PC-9 (cell line): ENCODE results near the gene KRTAP1-1. TPM values are rescaled to one million over a fixed set of nuclear protein-coding genes. Genes with fewer than 3 reads are reported as not detected.

Experiments used
- BruUV-seq: library from RNA; stranded (reverse); fragments of 400-500 nt; replicated peaks from 2 replicates; lab custom pipeline; 2021; lab: Mats Ljungman, UMichigan
- CTCF ChIA-PET: fragments of 300-600 bp; sonication (Branson Sonifier 250); formaldehyde crosslinking; loops from one replicate; lab custom pipeline; 2022; ENCODE audit warnings: antibody characterized with exemption; lab: Charles Lee
- POLR2A ChIA-PET: fragments of 300-600 bp; sonication (Branson Sonifier 250); formaldehyde crosslinking; loops from one replicate; lab custom pipeline; 2022; ENCODE audit warnings: antibody characterized with exemption; ENCODE audit not compliant: unreplicated experiment; lab: Charles Lee
- DNase-seq, 2 experiments: peaks; one replicate each; pipeline versions ENCODE4 v3.0.0 to v3.0.0-alpha.2; 2015 to 2022; ENCODE audit warnings: mixed read lengths in 1 of 2
- H2AFZ ChIP-seq: fragments of 200-600 bp; sonication (generic); 2 replicates; pipeline ENCODE4 v1.8.1; 2017; ENCODE audit warnings: antibody characterized with exemption
- H3F3A ChIP-seq: fragments of 200-600 bp; sonication (generic); 2 replicates; pipeline ENCODE4 v1.8.1; 2017; ENCODE audit warnings: antibody characterized with exemption, mild to moderate bottlenecking, low read depth; ENCODE audit not compliant: insufficient read depth
- H3K27ac ChIP-seq: fragments of 200-600 bp; sonication (generic); 2 replicates; pipeline ENCODE4 v1.6.1; 2016; ENCODE audit warnings: mixed run types
- H3K27me3 ChIP-seq: fragments of 200-600 bp; sonication (generic); 2 replicates; pipeline ENCODE4 v1.6.1; 2016; ENCODE audit warnings: low read depth, mixed run types; ENCODE audit not compliant: insufficient read depth
- H3K36me3 ChIP-seq: fragments of 200-600 bp; sonication (generic); 2 replicates; pipeline ENCODE4 v1.6.1; 2016; ENCODE audit warnings: low read depth, mixed run types
- H3K4me1 ChIP-seq: fragments of 200-600 bp; sonication (generic); replicated peaks from 2 replicates; pipeline ENCODE4 v1.6.1; 2016; ENCODE audit warnings: mixed run types; ENCODE audit not compliant: insufficient read depth
- H3K4me2 ChIP-seq: fragments of 200-600 bp; sonication (generic); 2 replicates; pipeline ENCODE4 v1.6.1; 2017; ENCODE audit warnings: mixed run types
- H3K4me3 ChIP-seq: fragments of 200-600 bp; sonication (generic); 2 replicates; pipeline ENCODE4 v1.6.1; 2016; ENCODE audit warnings: mixed run types
- H3K79me2 ChIP-seq: fragments of 200-600 bp; sonication (generic); 2 replicates; pipeline ENCODE4 v1.6.1; 2017; ENCODE audit warnings: low read depth, mixed run types
- H3K9me2 ChIP-seq: fragments of 200-600 bp; sonication (generic); 2 replicates; pipeline ENCODE4 v1.8.1; 2017; ENCODE audit warnings: mild to moderate bottlenecking; ENCODE audit not compliant: insufficient read depth
- H3K9me3 ChIP-seq: fragments of 200-600 bp; sonication (generic); 2 replicates; pipeline ENCODE4 v1.8.1; 2016; ENCODE audit warnings: low read depth; ENCODE audit not compliant: insufficient read depth
- H4K20me1 ChIP-seq: fragments of 200-600 bp; sonication (generic); 2 replicates; pipeline ENCODE4 v1.8.1; 2017; ENCODE audit not compliant: insufficient read depth
- EZH2 ChIP-seq: fragments of 200-600 bp; sonication (generic); IDR thresholded peaks from 2 replicates; pipeline ENCODE4 v1.8.0; 2017; ENCODE audit warnings: antibody characterized with exemption, low read depth
- intact Hi-C: fragments of 100-400 bp; cut with micrococcal nuclease; formaldehyde crosslinking; loops from one replicate; pipeline ENCODE4 v1.10.0; 2022; ENCODE audit not compliant: unreplicated experiment
- total RNA-seq: library from RNA; stranded (reverse); gene quantifications from 2 replicates; pipeline ENCODE4 v1.2.3, GENCODE V29; 2021
- TF ChIP-seq, protein P1 (sequence below): fragments of 200-600 bp; sonication (generic); conservative IDR thresholded peaks from 2 replicates; pipeline ENCODE4 v1.6.1; 2017; ENCODE audit warnings: mixed run types, antibody characterized with exemption, mild to moderate bottlenecking, moderate library complexity

KRTAP1-1 gene
- total RNA-seq, 1 experiment from 2014 or later, result not detected

DNA sequence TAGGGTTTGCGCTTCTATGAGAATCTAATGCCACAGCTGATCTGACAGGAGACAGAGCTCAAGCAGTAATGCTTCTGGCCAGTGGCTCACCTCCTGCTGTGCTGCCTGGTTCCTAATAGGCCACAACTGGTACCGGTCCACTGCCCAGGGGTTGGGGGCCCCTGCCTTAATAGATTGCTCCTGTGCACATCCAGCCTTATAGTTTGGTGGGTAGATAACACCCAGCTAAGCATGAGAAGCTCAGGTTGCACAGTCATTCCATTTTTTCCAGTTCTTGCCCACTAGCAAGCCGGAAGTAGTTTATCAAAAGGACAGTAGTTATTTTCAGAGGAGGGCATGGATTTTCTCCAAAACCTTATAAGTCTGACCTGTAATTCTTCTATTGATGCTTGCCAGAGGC, 21.8 kb downstream of the KRTAP1-1 start:
- TF ChIP-seq, protein P1, sequence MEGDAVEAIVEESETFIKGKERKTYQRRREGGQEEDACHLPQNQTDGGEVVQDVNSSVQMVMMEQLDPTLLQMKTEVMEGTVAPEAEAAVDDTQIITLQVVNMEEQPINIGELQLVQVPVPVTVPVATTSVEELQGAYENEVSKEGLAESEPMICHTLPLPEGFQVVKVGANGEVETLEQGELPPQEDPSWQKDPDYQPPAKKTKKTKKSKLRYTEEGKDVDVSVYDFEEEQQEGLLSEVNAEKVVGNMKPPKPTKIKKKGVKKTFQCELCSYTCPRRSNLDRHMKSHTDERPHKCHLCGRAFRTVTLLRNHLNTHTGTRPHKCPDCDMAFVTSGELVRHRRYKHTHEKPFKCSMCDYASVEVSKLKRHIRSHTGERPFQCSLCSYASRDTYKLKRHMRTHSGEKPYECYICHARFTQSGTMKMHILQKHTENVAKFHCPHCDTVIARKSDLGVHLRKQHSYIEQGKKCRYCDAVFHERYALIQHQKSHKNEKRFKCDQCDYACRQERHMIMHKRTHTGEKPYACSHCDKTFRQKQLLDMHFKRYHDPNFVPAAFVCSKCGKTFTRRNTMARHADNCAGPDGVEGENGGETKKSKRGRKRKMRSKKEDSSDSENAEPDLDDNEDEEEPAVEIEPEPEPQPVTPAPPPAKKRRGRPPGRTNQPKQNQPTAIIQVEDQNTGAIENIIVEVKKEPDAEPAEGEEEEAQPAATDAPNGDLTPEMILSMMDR, result no peak
- no peak for TF ChIP-seq EZH2
- peaks cover 13% of the 10 kb centered on the region; the same call in 1 of the 2 replicates for H3K9me3 ChIP-seq
- intact Hi-C loops, result no loop called here
- no peak overlapping the region for H2AFZ ChIP-seq
- H3K79me2 ChIP-seq, result no peaks in the 10 kb centered on the region
- H3K27ac ChIP-seq, result no peak overlapping the region
- BruUV-seq, result no TSS peak
- no peaks in the 10 kb centered on the region for H4K20me1 ChIP-seq
- H3K27me3 ChIP-seq, result no peaks in the 10 kb centered on the region
- no peak overlapping the region for H3K4me2 ChIP-seq
- no peak overlapping the region for H3K4me3 ChIP-seq
- H3K4me1 ChIP-seq, result peaks cover 39% of the 10 kb centered on the region
- DNase-seq, result no peak
- H3F3A ChIP-seq, result peaks cover 19% of the 10 kb centered on the region
- no peaks in the 10 kb centered on the region for H3K36me3 ChIP-seq
- no peaks in the 10 kb centered on the region for H3K9me2 ChIP-seq
- ChIA-PET CTCF (no interaction called here), POLR2A (no interaction called here)

GRCh38 chr17:41018541-41018940, 22.7 kb downstream of the KRTAP1-1 start:
- Histone ChIP-seq H3K27ac (no peak overlapping the region), H3K9me2 (no peaks in the 10 kb centered on the region), H3K27me3 (no peaks in the 10 kb centered on the region), H3K4me1 (peaks cover 48% of the 10 kb centered on the region), H3K36me3 (no peaks in the 10 kb centered on the region), H3K4me2 (no peak overlapping the region), H3K4me3 (no peak overlapping the region), H4K20me1 (no peaks in the 10 kb centered on the region), H3F3A (peaks cover 27% of the 10 kb centered on the region), H3K79me2 (no peaks in the 10 kb centered on the region), H3K9me3 (peaks cover 8% of the 10 kb centered on the region; the same call in 1 of the 2 replicates), H2AFZ (no peak overlapping the region)
- ChIA-PET POLR2A (no interaction called here), CTCF (no interaction called here)
- no peak for TF ChIP-seq EZH2
- TF ChIP-seq, protein P1, result no peak
- intact Hi-C loops, result no loop called here
- no peak for DNase-seq
- no TSS peak for BruUV-seq

DNA sequence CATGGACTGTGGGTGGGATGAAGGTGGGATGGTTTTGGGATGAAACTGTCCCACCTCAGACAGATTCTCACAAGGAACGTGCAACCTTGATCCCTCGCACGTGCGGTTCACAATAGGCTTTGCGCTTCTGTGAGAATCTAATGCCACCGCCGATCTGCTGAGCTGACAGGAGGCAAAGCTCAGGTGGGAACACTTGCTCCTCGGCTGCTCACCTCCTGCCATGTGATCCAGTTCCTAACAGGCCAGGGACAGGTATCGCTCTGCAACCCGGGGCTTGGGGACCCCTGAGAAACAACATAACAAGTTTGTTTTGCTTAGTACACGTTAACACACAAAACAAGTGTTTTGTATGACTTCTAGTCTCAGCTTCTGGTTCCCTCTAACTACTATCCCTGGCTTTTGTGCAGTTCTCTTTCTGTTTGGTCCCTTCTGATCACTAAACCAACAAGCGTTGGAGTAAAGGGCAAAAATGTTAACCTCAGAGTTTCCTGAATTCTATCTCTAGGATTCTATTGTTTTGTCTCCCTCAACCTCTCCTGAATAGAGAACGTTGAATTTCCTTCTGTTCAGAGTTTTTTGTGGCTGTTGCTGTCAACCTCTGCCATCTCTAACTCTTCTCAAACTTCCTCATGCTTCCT, 24.6 kb downstream of the KRTAP1-1 start:
- no peaks in the 10 kb centered on the region for H4K20me1 ChIP-seq
- TF ChIP-seq, protein P1, result no peak
- no peak for TF ChIP-seq EZH2
- no peaks in the 10 kb centered on the region for H3K36me3 ChIP-seq
- H3K9me2 ChIP-seq, result no peaks in the 10 kb centered on the region
- DNase-seq, result no peak
- no peaks in the 10 kb centered on the region for H3K27me3 ChIP-seq
- peaks cover 65% of the 10 kb centered on the region for H3K4me1 ChIP-seq
- H3K4me3 ChIP-seq, result no peak overlapping the region
- ChIA-PET POLR2A (no interaction called here), CTCF (no interaction called here)
- peaks cover 7% of the 10 kb centered on the region; the same call in 1 of the 2 replicates for H3K9me3 ChIP-seq
- H3K79me2 ChIP-seq, result no peaks in the 10 kb centered on the region
- BruUV-seq, result no TSS peak
- no peak overlapping the region for H2AFZ ChIP-seq
- H3K4me2 ChIP-seq, result no peak overlapping the region
- H3F3A ChIP-seq, result peaks cover 40% of the 10 kb centered on the region
- no peak overlapping the region for H3K27ac ChIP-seq
- intact Hi-C loops, result no loop called here
